Esophagus muscularis mucosa (tissue), 4 donors: ENCODE results near the gene CSPG4. TPM values are rescaled to one million over a fixed set of nuclear protein-coding genes. Genes with fewer than 3 reads are reported as not detected.
A peak's percentile ranks its signal among the peaks of the same experiment; 100 is the strongest.

Source experiments
- DNase-seq: peaks from one replicate; pipeline ENCODE4 v3.0.0-alpha.2; 2017; ENCODE audit errors: extremely low spot score
- H3K27ac ChIP-seq, 4 donors: fragments of 200-600 bp; sonication (generic); replicated peaks in 1 of 4; 1 replicate in 3 of 4; 2 replicates in 1 of 4; pipeline ENCODE4 v1.5.1; 2016 to 2019; ENCODE audit warnings: mild to moderate bottlenecking in 1 of 4
- H3K27me3 ChIP-seq, 4 donors: fragments of 200-600 bp; sonication (generic); one replicate each; pipeline versions ENCODE4 v1.5.1 to v1.6.0; 2016 to 2019
- H3K36me3 ChIP-seq, 4 donors: fragments of 200-600 bp; sonication (generic); one replicate each; pipeline ENCODE4 v1.5.1; 2016 to 2019
- H3K4me1 ChIP-seq, 4 donors: fragments of 200-600 bp; sonication (generic); one replicate each; pipeline ENCODE4 v1.5.1; 2016 to 2019
- H3K4me3 ChIP-seq, 4 donors: fragments of 200-600 bp; sonication (generic); 1 replicate in 2 of 4; 2 replicates in 2 of 4; pipeline ENCODE4 v1.5.1; 2016 to 2019; ENCODE audit warnings: mild to moderate bottlenecking in 4 of 4, moderate library complexity in 1 of 4
- H3K9me3 ChIP-seq, 4 donors: fragments of 200-600 bp; sonication (generic); 1 replicate in 3 of 4; 2 replicates in 1 of 4; pipeline ENCODE4 v1.5.1; 2016 to 2019
- EP300 ChIP-seq: sonication (generic); formaldehyde crosslinking; IDR thresholded peaks from one replicate; pipeline ENCODE4 v1.6.1; 2017; ENCODE audit warnings: antibody characterized with exemption
- POLR2A ChIP-seq: fragments of 450-650 bp; IDR thresholded peaks from one replicate; pipeline ENCODE4 v1.6.1; 2017; ENCODE audit warnings: antibody characterized with exemption, moderate library complexity, mild to moderate bottlenecking, low read depth
- POLR2AphosphoS5 ChIP-seq, 2 donors: sonication (generic); formaldehyde crosslinking; IDR thresholded peaks; one replicate each; pipeline ENCODE4 v1.6.1; 2017; ENCODE audit warnings: antibody characterized with exemption in 2 of 2
- WGBS: methylation state at CpG from one replicate; pipeline ENCODE4 v1.1.5; 2018; 5-methylcytosine and 5-hydroxymethylcytosine counted together
- intact Hi-C: fragments of 100-400 bp; cut with DNase I; formaldehyde crosslinking; loops from one replicate; pipeline ENCODE4 v1.15.1; 2023
- total RNA-seq, 4 donors: library from RNA; depleted of rRNA; stranded (reverse); fragments of >200 nt; gene quantifications; one replicate each; pipeline versions ENCODE4 v1.1.0 to v1.2.1, GENCODE V29; 2016
- TF ChIP-seq, protein P1 (sequence below), 3 experiments: fragments of 200-600 bp in 2 of 3; fragments of 450-650 bp in 1 of 3; sonication (generic) in 2 of 3; IDR thresholded peaks; one replicate each; pipeline ENCODE4 v1.5.1; 2017 to 2019; ENCODE audit warnings: antibody characterized with exemption in 3 of 3, mild to moderate bottlenecking in 2 of 3, moderate library complexity in 1 of 3

The CSPG4 gene
- total RNA-seq, 4 donors from 2014 or later = 133 to 386 (median 182) TPM

GRCh38 chr15:75697523-75697922, 15.1 kb downstream of the CSPG4 start:
- H3K36me3 ChIP-seq = peaks cover 0 to 2% (median under 1%) of the 10 kb centered on the region in 4 donors
- H3K27me3 ChIP-seq = no peaks in the 10 kb centered on the region
- H3K4me1 ChIP-seq = peaks cover 74 to 97% (median 97%) of the 10 kb centered on the region in 4 donors
- H3K9me3 ChIP-seq = no peaks in the 10 kb centered on the region
- DNase-seq = no peak
- peak overlapping the region in 1 of 4 donors; percentile 20 for H3K4me3 ChIP-seq
- TF ChIP-seq POLR2A = no peak
- TF ChIP-seq EP300 = peak; percentile 71
- TF ChIP-seq, protein P1, sequence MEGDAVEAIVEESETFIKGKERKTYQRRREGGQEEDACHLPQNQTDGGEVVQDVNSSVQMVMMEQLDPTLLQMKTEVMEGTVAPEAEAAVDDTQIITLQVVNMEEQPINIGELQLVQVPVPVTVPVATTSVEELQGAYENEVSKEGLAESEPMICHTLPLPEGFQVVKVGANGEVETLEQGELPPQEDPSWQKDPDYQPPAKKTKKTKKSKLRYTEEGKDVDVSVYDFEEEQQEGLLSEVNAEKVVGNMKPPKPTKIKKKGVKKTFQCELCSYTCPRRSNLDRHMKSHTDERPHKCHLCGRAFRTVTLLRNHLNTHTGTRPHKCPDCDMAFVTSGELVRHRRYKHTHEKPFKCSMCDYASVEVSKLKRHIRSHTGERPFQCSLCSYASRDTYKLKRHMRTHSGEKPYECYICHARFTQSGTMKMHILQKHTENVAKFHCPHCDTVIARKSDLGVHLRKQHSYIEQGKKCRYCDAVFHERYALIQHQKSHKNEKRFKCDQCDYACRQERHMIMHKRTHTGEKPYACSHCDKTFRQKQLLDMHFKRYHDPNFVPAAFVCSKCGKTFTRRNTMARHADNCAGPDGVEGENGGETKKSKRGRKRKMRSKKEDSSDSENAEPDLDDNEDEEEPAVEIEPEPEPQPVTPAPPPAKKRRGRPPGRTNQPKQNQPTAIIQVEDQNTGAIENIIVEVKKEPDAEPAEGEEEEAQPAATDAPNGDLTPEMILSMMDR (IDR thresholded peaks at IDR 0.05) = no peak
- TF ChIP-seq POLR2AphosphoS5 (IDR thresholded peaks at IDR 0.05) = peak; percentile 81 to 87
- H3K27ac ChIP-seq = peak overlapping the region; percentile 88 to 98 (median 96)
- intact Hi-C loops = no loop called here
- WGBS = 38% methylated on average over 7 of the region's 7 CpGs

- peak overlapping the region; percentile 88 to 98 (median 96) for H3K27ac ChIP-seq
- H3K4me3 ChIP-seq = peak overlapping the region in 3 of 4 donors; percentile 5 to 20 (median 7)
- peaks cover 0 to 8% (median 6%) of the 10 kb centered on the region in 4 donors for H3K36me3 ChIP-seq
- H3K27me3 ChIP-seq = no peaks in the 10 kb centered on the region
- H3K4me1 ChIP-seq = peaks cover 68 to 95% (median 90%) of the 10 kb centered on the region in 4 donors
- no peak for DNase-seq
- WGBS = 39% methylated on average over 2 of the region's 11 CpGs
- TF ChIP-seq POLR2AphosphoS5 (IDR thresholded peaks at IDR 0.05) (no peak), EP300 (no peak), POLR2A (no peak)
- TF ChIP-seq, protein P1 (IDR thresholded peaks at IDR 0.05) = no peak
- intact Hi-C loops = no loop called here
- no peaks in the 10 kb centered on the region for H3K9me3 ChIP-seq
Measured at GRCh38 chr15:75696854-75697259, 15.8 kb downstream of the CSPG4 start.

DNA sequence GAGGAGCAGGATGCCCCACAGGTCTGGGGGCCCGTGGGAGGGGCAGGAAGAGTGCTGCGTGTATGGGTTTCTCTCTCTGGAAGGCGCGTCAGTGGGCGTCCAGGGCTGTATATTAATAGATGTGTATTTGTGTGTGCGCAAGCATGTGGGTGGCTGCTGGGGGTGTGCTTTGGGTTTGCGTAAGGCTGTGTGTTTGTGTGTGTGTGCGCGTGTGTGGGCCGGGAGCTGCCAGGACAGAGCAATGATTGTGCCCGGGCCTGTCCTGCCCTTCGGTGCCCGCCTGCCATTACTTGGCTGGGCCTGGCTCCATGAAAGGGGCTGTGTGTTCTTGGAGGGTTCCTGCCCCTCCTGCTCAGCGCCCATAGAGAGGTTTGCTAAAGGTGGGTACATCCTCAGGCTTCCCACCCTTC, 16.3 kb downstream of the CSPG4 start:
- H3K4me3 ChIP-seq = peak overlapping the region in 2 of 4 donors; percentile 5 to 7
- peaks cover 0 to 14% (median 9%) of the 10 kb centered on the region in 4 donors for H3K36me3 ChIP-seq
- H3K27ac ChIP-seq = peak overlapping the region; percentile 88 to 98 (median 96)
- H3K9me3 ChIP-seq = no peaks in the 10 kb centered on the region
- DNase-seq = no peak
- WGBS = 47% methylated on average over 10 of the region's 14 CpGs
- intact Hi-C loops = no loop called here
- no peaks in the 10 kb centered on the region for H3K27me3 ChIP-seq
- H3K4me1 ChIP-seq = peaks cover 67 to 89% (median 85%) of the 10 kb centered on the region in 4 donors
- peak; percentile 61 to 70 for TF ChIP-seq POLR2AphosphoS5 (IDR thresholded peaks at IDR 0.05)
- TF ChIP-seq POLR2A = no peak
- peak; percentile 71 for TF ChIP-seq EP300

DNA sequence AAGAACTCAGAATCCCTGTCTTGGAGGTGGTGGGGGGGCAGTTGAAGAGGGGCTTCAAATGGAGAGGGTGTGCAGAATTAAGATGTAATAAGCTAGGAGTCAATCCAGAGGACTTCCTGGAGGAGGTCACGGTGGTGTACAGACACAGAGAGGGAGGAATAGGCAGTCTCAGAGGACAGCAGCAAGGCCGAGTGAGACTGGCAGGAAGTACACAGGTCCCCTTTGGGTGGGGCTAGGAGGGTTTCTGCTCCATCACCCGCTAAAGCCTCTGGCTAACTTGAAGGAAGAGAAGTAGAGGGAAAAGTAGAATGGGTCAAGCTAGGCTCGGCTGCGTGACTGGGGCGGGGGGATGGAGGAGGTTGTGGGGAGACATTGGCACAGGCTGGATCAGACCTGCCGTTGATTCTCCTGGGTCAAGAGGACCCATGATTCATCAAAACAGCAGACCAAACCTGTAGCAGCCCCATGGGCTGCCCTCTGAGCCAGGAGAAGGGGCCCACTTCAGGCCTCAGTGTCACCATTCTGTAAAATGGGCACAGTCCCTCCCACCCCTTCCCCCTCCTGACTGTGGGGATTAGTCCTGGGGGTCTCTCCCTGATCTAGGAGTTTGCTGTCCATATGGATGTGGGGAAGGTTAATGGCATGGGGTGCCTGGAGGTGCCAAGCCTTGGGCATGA, 16.9 kb downstream of the CSPG4 start:
- intact Hi-C loops = no loop called here
- DNase-seq = no peak
- 52% methylated on average over 7 of the region's 7 CpGs for WGBS

GRCh38 chr15:75695220-75695619, 17.4 kb downstream of the CSPG4 start:
- Histone ChIP-seq H3K27ac (peak overlapping the region; percentile 88 to 98 (median 96)), H3K9me3 (no peaks in the 10 kb centered on the region), H3K4me3 (no peak overlapping the region), H3K27me3 (no peaks in the 10 kb centered on the region), H3K36me3 (peaks cover 0 to 24% (median 17%) of the 10 kb centered on the region in 4 donors), H3K4me1 (peaks cover 56 to 78% (median 76%) of the 10 kb centered on the region in 4 donors)
- no peak for DNase-seq
- 45% methylated on average over 5 of the region's 6 CpGs for WGBS
- TF ChIP-seq, protein P1 (IDR thresholded peaks at IDR 0.05) = no peak
- TF ChIP-seq EP300 (no peak), POLR2A (no peak), POLR2AphosphoS5 (IDR thresholded peaks at IDR 0.05) (no peak)
- intact Hi-C loops = no loop called here

More for the DNA sequence above, 16.9 kb downstream of the CSPG4 start:
- no peaks in the 10 kb centered on the region for H3K9me3 ChIP-seq
- TF ChIP-seq POLR2AphosphoS5 (IDR thresholded peaks at IDR 0.05) (no peak), EP300 (no peak), POLR2A (no peak)
- TF ChIP-seq, protein P1 (IDR thresholded peaks at IDR 0.05) = no peak
- no peaks in the 10 kb centered on the region for H3K27me3 ChIP-seq
- H3K4me3 ChIP-seq = no peak overlapping the region
- peaks cover 0 to 19% (median 12%) of the 10 kb centered on the region in 4 donors for H3K36me3 ChIP-seq
- peak overlapping the region; percentile 88 to 98 (median 96) for H3K27ac ChIP-seq
- H3K4me1 ChIP-seq = peaks cover 61 to 84% (median 80%) of the 10 kb centered on the region in 4 donors
